ENCODE measurements around the gene PRTG.
A peak's percentile ranks its signal among the peaks of the same experiment; 100 is the strongest.

The PRTG gene

DNA sequence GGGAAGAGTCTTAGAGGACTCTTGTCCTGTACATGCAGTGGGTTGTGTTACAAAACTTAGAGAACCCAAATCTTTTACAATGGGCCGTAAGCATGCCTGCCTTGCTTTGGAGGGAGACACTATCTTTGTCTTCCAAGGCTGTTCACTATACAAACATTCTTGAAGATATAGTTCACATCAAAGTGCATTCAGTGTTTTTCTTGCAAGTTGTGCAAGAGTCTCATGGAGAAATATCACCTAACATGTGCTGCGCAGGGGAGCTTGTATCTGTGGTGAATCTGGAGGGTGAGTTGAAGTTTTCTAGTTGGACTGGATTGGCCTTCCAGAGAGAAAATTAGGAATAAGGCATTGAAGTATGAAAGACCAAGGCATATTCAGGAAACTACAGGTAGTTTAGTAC is 7.8 kb upstream of the PRTG start:
- DNase-seq (ENCODE audit: extremely low spot score), result no peak
- no peak for TF ChIP-seq SP1 (IDR thresholded peaks at IDR 0.05)
- no peak for TF ChIP-seq CTBP1 (IDR thresholded peaks at IDR 0.05; ENCODE audit: borderline replicate concordance)
- TF ChIP-seq LEF1 (IDR thresholded peaks at IDR 0.05; ENCODE audit: borderline replicate concordance), result no peak
- TF ChIP-seq NFRKB (IDR thresholded peaks at IDR 0.05), result no peak
- no peak for TF ChIP-seq ZNF384 (IDR thresholded peaks at IDR 0.05)
- no peak for TF ChIP-seq FOXK2 (IDR thresholded peaks at IDR 0.05)
- TF ChIP-seq, protein P1, sequence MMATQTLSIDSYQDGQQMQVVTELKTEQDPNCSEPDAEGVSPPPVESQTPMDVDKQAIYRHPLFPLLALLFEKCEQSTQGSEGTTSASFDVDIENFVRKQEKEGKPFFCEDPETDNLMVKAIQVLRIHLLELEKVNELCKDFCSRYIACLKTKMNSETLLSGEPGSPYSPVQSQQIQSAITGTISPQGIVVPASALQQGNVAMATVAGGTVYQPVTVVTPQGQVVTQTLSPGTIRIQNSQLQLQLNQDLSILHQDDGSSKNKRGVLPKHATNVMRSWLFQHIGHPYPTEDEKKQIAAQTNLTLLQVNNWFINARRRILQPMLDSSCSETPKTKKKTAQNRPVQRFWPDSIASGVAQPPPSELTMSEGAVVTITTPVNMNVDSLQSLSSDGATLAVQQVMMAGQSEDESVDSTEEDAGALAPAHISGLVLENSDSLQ (IDR thresholded peaks at IDR 0.05), result no peak
- CTCF ChIA-PET, result no interaction called here

DNA sequence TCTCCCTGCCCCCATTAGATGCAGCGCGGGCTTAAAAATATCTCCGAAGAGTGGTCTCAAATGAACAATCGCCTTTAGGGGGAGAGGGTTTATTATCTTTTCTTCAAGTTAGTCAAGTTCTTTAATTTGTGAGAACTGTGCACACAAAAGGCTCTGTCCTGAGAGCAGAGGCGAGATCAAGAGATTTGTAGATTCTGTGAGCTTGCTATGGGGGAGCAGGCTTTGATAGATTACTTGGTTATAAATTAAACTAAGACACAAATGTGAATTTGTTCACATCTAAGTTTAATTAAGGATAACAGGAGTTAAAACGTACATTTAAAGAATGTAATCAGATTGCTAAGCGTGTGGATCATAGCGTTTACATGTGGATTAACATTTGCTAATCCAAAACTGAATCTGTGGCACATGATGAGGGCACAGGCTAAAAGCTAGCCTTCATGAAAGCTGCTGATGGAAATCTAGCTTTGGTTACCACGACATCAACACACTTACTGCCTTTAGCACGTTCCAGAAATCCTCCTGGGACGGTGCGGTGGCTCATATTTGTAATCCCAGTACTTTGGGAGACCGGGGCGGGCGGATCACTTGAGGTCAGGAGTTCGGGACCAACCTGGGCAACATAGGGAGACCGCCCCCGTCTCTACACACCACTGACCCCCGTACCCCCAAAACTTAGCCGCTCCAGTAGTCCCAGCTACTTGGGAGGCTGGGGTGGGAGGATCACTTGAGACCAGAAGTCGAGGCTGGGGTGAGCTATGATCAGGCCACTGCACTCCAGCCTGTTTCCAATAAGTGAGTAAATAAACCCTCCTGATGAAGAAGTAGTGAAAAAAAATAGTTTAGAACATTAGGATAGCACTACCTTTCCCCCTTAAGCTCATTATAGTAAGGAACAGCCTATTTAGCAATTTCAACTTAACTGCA is 1.0 kb upstream of the PRTG start:
- no peak for DNase-seq (ENCODE audit: extremely low spot score)
- TF ChIP-seq FOXA1 (IDR thresholded peaks at IDR 0.05) (no peak), SP1 (IDR thresholded peaks at IDR 0.05) (no peak), LEF1 (IDR thresholded peaks at IDR 0.05; ENCODE audit: borderline replicate concordance) (no peak), SUZ12 (IDR thresholded peaks at IDR 0.05) (no peak), FOXM1 (IDR thresholded peaks at IDR 0.05; ENCODE audit: borderline replicate concordance) (no peak), BHLHE40 (IDR thresholded peaks at IDR 0.05; ENCODE audit: borderline replicate concordance) (no peak), FOXK2 (IDR thresholded peaks at IDR 0.05) (no peak), ZNF384 (IDR thresholded peaks at IDR 0.05) (no peak), HDGF (IDR thresholded peaks at IDR 0.05; ENCODE audit: borderline replicate concordance) (no peak), NFRKB (IDR thresholded peaks at IDR 0.05) (no peak), TARDBP (IDR thresholded peaks at IDR 0.05) (no peak), L3MBTL2 (conservative IDR thresholded peaks at IDR 0.05) (no peak), ARNT (IDR thresholded peaks at IDR 0.05) (no peak), CTBP1 (IDR thresholded peaks at IDR 0.05; ENCODE audit: borderline replicate concordance) (no peak), ELF4 (IDR thresholded peaks at IDR 0.05) (no peak)
- TF ChIP-seq, protein P1 (IDR thresholded peaks at IDR 0.05), result no peak
- ChIA-PET CTCF (no interaction called here), POLR2A (no interaction called here)

More for the DNA sequence above, 7.8 kb upstream of the PRTG start:
- POLR2A ChIA-PET, result interaction anchor here (2.0 kb wide), 1 partner anchor 14 kb away, joined by 7 read pairs; no protein-coding TSS in a partner anchor

DNA sequence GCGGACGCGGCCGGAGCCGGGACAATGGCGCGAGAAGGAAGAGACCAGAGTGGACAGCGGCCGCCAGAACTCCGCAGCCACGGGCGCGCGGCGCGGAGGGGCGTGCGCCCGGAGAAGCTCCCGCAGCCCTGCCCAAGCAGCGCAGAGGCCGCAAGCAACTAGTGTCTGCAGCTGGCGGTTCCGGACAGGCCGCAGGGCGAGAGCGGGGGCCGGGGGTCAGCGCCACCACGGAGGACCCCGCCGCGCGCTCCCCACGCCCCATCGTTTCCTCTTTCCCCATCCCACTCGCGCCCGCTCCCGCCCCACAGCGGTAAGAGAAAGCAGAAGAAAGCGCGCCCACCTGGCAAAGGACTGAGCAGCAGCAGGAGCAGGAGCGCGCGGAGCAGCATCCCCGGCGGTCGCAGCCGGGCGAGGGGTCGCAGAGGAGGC is 440 bp downstream of the PRTG start:
- POLR2A ChIA-PET, result interaction anchor here (0.7 to 1.3 kb wide), 3 partner anchors 12 to 92 kb away, joined by 3 read pairs; no protein-coding TSS in a partner anchor
- CTCF ChIA-PET, result no interaction called here
- TF ChIP-seq FOXA1 (IDR thresholded peaks at IDR 0.05) (no peak), FOXK2 (IDR thresholded peaks at IDR 0.05) (no peak), TARDBP (IDR thresholded peaks at IDR 0.05) (no peak), NFRKB (IDR thresholded peaks at IDR 0.05) (no peak), HDGF (IDR thresholded peaks at IDR 0.05; ENCODE audit: borderline replicate concordance) (no peak), CTBP1 (IDR thresholded peaks at IDR 0.05; ENCODE audit: borderline replicate concordance) (no peak), SP1 (IDR thresholded peaks at IDR 0.05) (no peak), SUZ12 (IDR thresholded peaks at IDR 0.05) (no peak)
- TF ChIP-seq, protein P1 (IDR thresholded peaks at IDR 0.05), result no peak
- DNase-seq (ENCODE audit: extremely low spot score), result no peak

DNA sequence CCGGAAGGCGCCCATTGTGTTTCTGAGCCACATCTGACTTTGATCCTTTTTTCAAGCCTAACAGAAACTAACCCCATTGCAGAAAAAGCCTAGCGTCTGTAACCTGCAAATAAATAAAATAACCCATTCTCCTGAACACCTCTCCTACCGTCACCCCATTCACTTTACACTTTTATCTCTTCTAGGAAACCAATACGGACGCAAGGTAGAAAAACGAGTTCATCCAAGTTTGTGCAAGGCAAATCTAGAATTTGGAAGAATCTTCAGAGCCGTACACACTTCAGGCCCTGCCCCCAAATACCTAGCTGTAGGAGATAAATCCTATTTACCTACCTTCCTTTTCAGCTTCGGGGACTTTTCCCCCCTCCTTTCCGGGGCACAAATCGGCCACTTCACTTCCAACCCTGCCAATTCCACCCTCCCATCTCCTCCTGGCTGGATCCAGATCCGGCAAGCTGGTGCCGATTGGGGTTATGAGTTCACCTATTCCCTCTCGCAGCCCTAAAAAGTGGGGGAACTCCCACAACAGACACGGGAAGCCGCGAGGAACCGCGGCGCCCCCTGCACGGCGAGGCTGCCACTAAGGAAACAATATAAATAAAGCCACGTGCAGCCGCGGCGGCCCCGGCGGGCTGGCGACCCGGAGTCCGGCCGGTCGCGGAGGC is 987 bp downstream of the PRTG start:
- no peak for DNase-seq (ENCODE audit: extremely low spot score)
- CTCF ChIA-PET, result no interaction called here
- no peak for TF ChIP-seq CTBP1 (IDR thresholded peaks at IDR 0.05; ENCODE audit: borderline replicate concordance)
- TF ChIP-seq FOXA1 (IDR thresholded peaks at IDR 0.05), result no peak
- TF ChIP-seq FOXK2 (IDR thresholded peaks at IDR 0.05), result no peak
- TF ChIP-seq BHLHE40 (IDR thresholded peaks at IDR 0.05; ENCODE audit: borderline replicate concordance), result no peak
- TF ChIP-seq ARNT (IDR thresholded peaks at IDR 0.05), result no peak
- no peak for TF ChIP-seq SP1 (IDR thresholded peaks at IDR 0.05)
- TF ChIP-seq, protein P1 (IDR thresholded peaks at IDR 0.05), result no peak
- POLR2A ChIA-PET, result interaction anchor here (0.7 to 1.3 kb wide), 3 partner anchors 12 to 91 kb away, joined by 3 read pairs; no protein-coding TSS in a partner anchor

DNA sequence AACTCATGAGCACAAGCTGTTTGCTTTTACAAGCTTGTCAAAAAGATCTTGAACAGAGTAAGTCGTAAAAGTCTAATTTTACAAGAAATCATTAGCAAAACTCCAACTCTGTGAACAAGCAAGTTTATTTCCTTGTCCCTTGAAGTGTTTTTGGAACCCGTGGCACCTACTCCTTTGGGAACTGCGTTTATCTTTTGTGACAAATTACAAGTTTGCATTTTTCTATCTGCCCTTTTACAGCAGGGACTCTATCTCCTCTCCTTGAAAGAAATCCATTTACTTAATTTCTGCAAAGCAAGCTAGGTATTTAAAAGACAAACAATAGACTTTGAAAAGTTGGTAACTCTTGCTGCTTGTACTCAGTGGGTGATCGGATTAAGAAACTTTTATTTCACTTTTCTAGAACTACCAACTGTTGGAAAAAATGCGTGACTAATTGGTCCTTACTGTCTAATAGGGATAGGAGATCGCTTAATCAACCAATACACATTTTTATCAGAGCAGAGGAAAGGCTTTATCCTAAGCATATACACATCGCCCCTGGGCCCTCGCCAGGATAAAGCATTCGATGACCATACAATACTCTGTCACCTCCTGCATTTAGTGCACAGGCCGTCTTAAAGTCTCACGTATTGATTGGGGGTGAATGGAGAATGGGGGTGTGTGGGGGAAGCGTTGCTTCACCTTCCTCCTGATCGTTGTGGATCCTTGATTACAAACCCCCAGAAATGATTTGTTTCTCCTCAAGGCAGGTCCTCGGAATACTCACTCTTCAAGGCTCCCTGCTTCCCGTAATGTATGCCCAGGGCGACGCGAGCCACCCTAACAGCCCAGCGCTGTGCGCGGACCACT is 1.7 kb downstream of the PRTG start:
- POLR2A ChIA-PET, result interaction anchor here (1.0 to 1.3 kb wide), 2 partner anchors 11 to 84 kb away, joined by 3 read pairs; no protein-coding TSS in a partner anchor
- TF ChIP-seq LEF1 (IDR thresholded peaks at IDR 0.05; ENCODE audit: borderline replicate concordance) (no peak), CTBP1 (IDR thresholded peaks at IDR 0.05; ENCODE audit: borderline replicate concordance) (peak; percentile 87), L3MBTL2 (conservative IDR thresholded peaks at IDR 0.05) (no peak), ELF4 (IDR thresholded peaks at IDR 0.05) (no peak)
- TF ChIP-seq, protein P1 (IDR thresholded peaks at IDR 0.05), result peak; percentile 74

More for the DNA sequence above, 1.7 kb downstream of the PRTG start:
- peak; percentile 30 for DNase-seq (ENCODE audit: extremely low spot score)
- CTCF ChIA-PET, result no interaction called here

Measured in HEK293T (cell line).